A549 (cell line): Measurements from ENCODE around the gene LMTK2. TPM values are rescaled to one million over a fixed set of nuclear protein-coding genes. Genes with fewer than 3 reads are reported as not detected.

ENCODE experiments used
- ATAC-seq, 2 experiments: fragments of 200-7000 bp in 1 of 2; fragments of >200 bp in 1 of 2; cut with Nextera tagmentation in 1 of 2; cut with Tn5 transposase in 1 of 2; 3 replicates each; pipeline versions ENCODE4 v1.8.0 to v1.9.1; 2018 to 2020; ENCODE audit warnings: mild to moderate bottlenecking in 1 of 2, moderate library complexity in 1 of 2
- CTCF ChIA-PET: fragments of 300-600 bp; sonication (Branson Sonifier 250); formaldehyde crosslinking; extraction: SDS; loops from one replicate; lab custom pipeline; 2021; ENCODE audit warnings: antibody characterized with exemption, inconsistent platforms; lab: Yijun Ruan, JAX
- POLR2A ChIA-PET: fragments of 350-600 bp; formaldehyde crosslinking; extraction: SDS; loops from one replicate; lab custom pipeline; 2021; ENCODE audit warnings: antibody characterized with exemption, inconsistent platforms; lab: Yijun Ruan, JAX
- DNase-seq, 2 experiments: peaks; one replicate each; pipeline versions ENCODE4 v3.0.0 to v3.0.0-alpha.2; 2011 to 2016; ENCODE audit warnings: low read depth in 1 of 2, low spot score in 1 of 2
- FAIRE-seq: peaks from 2 replicates; lab custom pipeline; 2011; peaks lifted over from hg19 to GRCh38; lab: Jason Lieb, UNC
- H3K27ac ChIP-seq, 2 experiments: fragments of >200 bp; sonication (Bioruptor Twin); formaldehyde crosslinking; 3 replicates each; pipeline ENCODE4 v1.5.1; 2016 to 2017
- H3K4me1 ChIP-seq: fragments of >200 bp; sonication (Bioruptor Twin); formaldehyde crosslinking; 3 replicates; pipeline ENCODE4 v1.6.1; 2016
- H3K4me2 ChIP-seq: fragments of >200 bp; sonication (Bioruptor Twin); formaldehyde crosslinking; 3 replicates; pipeline ENCODE4 v1.6.1; 2016
- H3K4me3 ChIP-seq: fragments of >200 bp; sonication (Bioruptor Twin); formaldehyde crosslinking; 3 replicates; pipeline ENCODE4 v1.5.1; 2016
- H3K9me3 ChIP-seq: fragments of >200 bp; sonication (Bioruptor Twin); formaldehyde crosslinking; 3 replicates; pipeline ENCODE4 v1.6.1; 2016
- ATOH8 ChIP-seq: fragments of 250-450 bp; sonication (Bioruptor Pico); IDR thresholded peaks from 2 replicates; pipeline ENCODE4 v1.5.0; 2020; ENCODE audit warnings: low read depth, mild to moderate bottlenecking, moderate library complexity
- CBX2 ChIP-seq: fragments of 200-600 bp; sonication (generic); IDR thresholded peaks from 2 replicates; pipeline ENCODE4 v1.6.1; 2016; ENCODE audit warnings: low read depth, mild to moderate bottlenecking, borderline replicate concordance
- CBX8 ChIP-seq: fragments of 200-600 bp; sonication (generic); IDR thresholded peaks from 2 replicates; pipeline ENCODE4 v1.6.1; 2016
- CHD2 ChIP-seq: fragments of 150-350 bp; IDR thresholded peaks from 2 replicates; pipeline ENCODE4 v1.6.1; 2014; ENCODE audit warnings: low read length; ENCODE audit not compliant: partially characterized antibody
- CHD4 ChIP-seq: fragments of 200-600 bp; sonication (generic); IDR thresholded peaks from 2 replicates; pipeline ENCODE4 v1.6.1; 2016; ENCODE audit warnings: antibody characterized with exemption, mild to moderate bottlenecking, borderline replicate concordance
- E2F6 ChIP-seq: IDR thresholded peaks from 2 replicates; pipeline ENCODE4 v1.6.1; 2012; ENCODE audit warnings: low read depth, borderline replicate concordance
- EHF ChIP-seq: fragments of 250-450 bp; sonication (Bioruptor Pico); IDR thresholded peaks from 2 replicates; pipeline ENCODE4 v1.5.0; 2020; ENCODE audit warnings: mild to moderate bottlenecking
- EHMT2 ChIP-seq: fragments of 200-600 bp; sonication (generic); IDR thresholded peaks from 2 replicates; pipeline ENCODE4 v1.6.1; 2016; ENCODE audit warnings: antibody characterized with exemption, low read depth, mild to moderate bottlenecking, moderate library complexity
- ELK1 ChIP-seq: fragments of 150-350 bp; IDR thresholded peaks from 2 replicates; pipeline ENCODE4 v1.6.1; 2014; ENCODE audit warnings: low read depth, mild to moderate bottlenecking, low read length
- FOXS1 ChIP-seq: fragments of 250-450 bp; sonication (Bioruptor Pico); IDR thresholded peaks from 2 replicates; pipeline ENCODE4 v1.5.0; 2020; ENCODE audit warnings: mild to moderate bottlenecking, moderate library complexity
- HMGXB4 ChIP-seq: fragments of 250-450 bp; sonication (Bioruptor Pico); IDR thresholded peaks from 2 replicates; pipeline ENCODE4 v1.5.0; 2021; ENCODE audit warnings: mild to moderate bottlenecking, moderate library complexity, borderline replicate concordance
- HOXA7 ChIP-seq: fragments of 250-450 bp; sonication (Bioruptor Pico); IDR thresholded peaks from 2 replicates; pipeline ENCODE4 v1.5.0; 2020; ENCODE audit warnings: mild to moderate bottlenecking, moderate library complexity
- JUNB ChIP-seq: fragments of >200 bp; sonication (Bioruptor Twin); formaldehyde crosslinking; IDR thresholded peaks from 2 replicates; pipeline ENCODE4 v1.6.1; 2016
- KDM5A ChIP-seq: fragments of 200-600 bp; sonication (generic); IDR thresholded peaks from 2 replicates; pipeline ENCODE4 v1.6.1; 2016; ENCODE audit warnings: antibody characterized with exemption, mild to moderate bottlenecking
- MAZ ChIP-seq: fragments of 150-350 bp; IDR thresholded peaks from 2 replicates; pipeline ENCODE4 v1.6.1; 2014; ENCODE audit warnings: antibody characterized with exemption, low read depth, low read length, borderline replicate concordance
- MYC ChIP-seq: IDR thresholded peaks from 2 replicates; pipeline ENCODE4 v1.6.1; 2012; ENCODE audit warnings: mild to moderate bottlenecking, inconsistent platforms, low read length, improper control_type of control experiment, borderline replicate concordance
- NR3C1 ChIP-seq: fragments of >200 bp; sonication (Bioruptor Twin); formaldehyde crosslinking; IDR thresholded peaks from 3 replicates; pipeline ENCODE4 v1.6.1; 2017
- RFX5 ChIP-seq: fragments of 450-650 bp; IDR thresholded peaks from 2 replicates; pipeline ENCODE4 v1.7.1; 2014; ENCODE audit warnings: antibody characterized with exemption, mild to moderate bottlenecking, moderate library complexity
- RNF2 ChIP-seq: fragments of 200-600 bp; sonication (generic); IDR thresholded peaks from 2 replicates; pipeline ENCODE4 v1.6.1; 2016; ENCODE audit warnings: low read depth, mild to moderate bottlenecking, antibody characterized with exemption, moderate library complexity, borderline replicate concordance
- TP53 ChIP-seq: fragments of 250-450 bp; sonication (Bioruptor Pico); IDR thresholded peaks from 2 replicates; pipeline ENCODE4 v1.5.0; 2021; ENCODE audit warnings: mild to moderate bottlenecking, moderate library complexity
- USF2 ChIP-seq: fragments of 450-650 bp; IDR thresholded peaks from 2 replicates; pipeline ENCODE4 v1.6.1; 2014; ENCODE audit warnings: antibody characterized with exemption
- ZC3H11A ChIP-seq: fragments of 450-650 bp; IDR thresholded peaks from 2 replicates; pipeline ENCODE4 v1.6.1; 2014; ENCODE audit warnings: antibody characterized with exemption, mild to moderate bottlenecking
- ZFP36 ChIP-seq: fragments of 450-650 bp; IDR thresholded peaks from 2 replicates; pipeline ENCODE4 v1.6.1; 2014; ENCODE audit warnings: borderline replicate concordance; ENCODE audit not compliant: partially characterized antibody
- ZNF302 ChIP-seq: fragments of 250-450 bp; sonication (Bioruptor Pico); IDR thresholded peaks from 2 replicates; pipeline ENCODE4 v1.9.0; 2021; ENCODE audit warnings: inconsistent platforms, mild to moderate bottlenecking, moderate library complexity
- WGBS: methylation state at CpG from one replicate; pipeline ENCODE4 v1.1.6; 2017; ENCODE audit errors: missing lambda C conversion rate; 5-methylcytosine and 5-hydroxymethylcytosine counted together
- polyA plus RNA-seq, 4 experiments: library from polyadenylated mRNA; depleted of rRNA in 3 of 4; stranded (reverse); fragments of >200 nt; fragmentation: RNase III in 1 of 4; extraction: RNeasy Plus Mini Kit Qiagen cat#74134 plus additional on column Dnase treatment in 1 of 4; gene quantifications; 2 replicates in 3 of 4; 3 replicates in 1 of 4; pipeline ENCODE4 v1.2.3, GENCODE V29; 2011 to 2017

LMTK2 gene
- polyA plus RNA-seq, 2 of the 4 experiments (the other 2 are of a cell fraction) = 7.9 to 13.0 TPM

- no peak for DNase-seq
- 55% methylated on average over 3 of the region's 3 CpGs for WGBS
- no peak overlapping the region for H3K27ac ChIP-seq
- POLR2A ChIA-PET = no interaction called here
- TF ChIP-seq MAZ (no peak), RNF2 (no peak), KDM5A (no peak), HOXA7 (CRISPR knock-in tag) (no peak), ZFP36 (no peak), RFX5 (no peak), JUNB (no peak), ZNF302 (no peak), CBX8 (no peak), TP53 (CRISPR knock-in tag) (no peak), CHD2 (no peak), EHF (CRISPR knock-in tag) (no peak), CBX2 (no peak), EHMT2 (no peak), USF2 (no peak), FOXS1 (CRISPR knock-in tag) (no peak), ZC3H11A (no peak)
- TF ChIP-seq, all 56 proteins: peak for 0
- ATAC-seq (no peak), FAIRE-seq (no peak)
- no peaks in the 10 kb centered on the region for H3K4me1 ChIP-seq
- CTCF ChIA-PET = interaction anchor here (1.7 kb wide), 1 partner anchor 14 kb away, joined by 6 read pairs; no protein-coding TSS in a partner anchor
- no peak overlapping the region for H3K4me3 ChIP-seq
- H3K4me2 ChIP-seq = no peak overlapping the region
- peaks cover 25% of the 10 kb centered on the region; the same call in 2 of the 3 replicates for H3K9me3 ChIP-seq
Observed at GRCh38 chr7:98091523-98091922, 15.1 kb upstream of the LMTK2 start.

- DNase-seq (no peak), ATAC-seq (no peak), FAIRE-seq (no peak)
- ChIA-PET POLR2A (interaction anchor here (0.7 kb wide), 1 partner anchor 14 kb away, joined by 3 read pairs; no protein-coding TSS in a partner anchor), CTCF (interaction anchor here (0.8 to 1.9 kb wide), 3 partner anchors 9 to 75 kb away, joined by 3 to 12 read pairs (median 5); no protein-coding TSS in a partner anchor)
- no peak overlapping the region for H3K27ac ChIP-seq
- TF ChIP-seq HMGXB4 (CRISPR knock-in tag) (no peak), EHMT2 (no peak), E2F6 (no peak), EHF (CRISPR knock-in tag) (no peak), MYC (no peak), ZC3H11A (no peak), NR3C1 (no peak), ATOH8 (no peak), CHD4 (no peak), ELK1 (no peak)
- no peak overlapping the region for H3K4me2 ChIP-seq
- H3K4me1 ChIP-seq = no peaks in the 10 kb centered on the region
- peaks cover 62% of the 10 kb centered on the region for H3K9me3 ChIP-seq
- no peak overlapping the region for H3K4me3 ChIP-seq
- WGBS = 30% methylated on average over 1 of the region's 1 CpG
Observed at GRCh38 chr7:98097042-98097645, 9.5 kb upstream of the LMTK2 start.
